Left cardiac atrium (tissue), 4 donors: Measurements from ENCODE around the gene MRTFA. TPM values are rescaled to one million over a fixed set of nuclear protein-coding genes. Genes with fewer than 3 reads are reported as not detected.
"Not testable (repeated sequence)": the region's sequence is repeated elsewhere in the genome, so short reads cannot be mapped to it uniquely, and the experiment has no call there.

ENCODE experiments used
- ATAC-seq, 2 donors: fragments of 200-7000 bp; cut with Tn5 transposase; one replicate each; pipeline ENCODE4 v1.9.1; 2020; ENCODE audit warnings: mild to moderate bottlenecking in 2 of 2, moderate library complexity in 2 of 2
- DNase-seq: peaks from one replicate; pipeline ENCODE4 v3.0.0-alpha.2; 2020
- intact Hi-C, 2 donors: fragments of 100-400 bp; cut with DNase I; formaldehyde crosslinking; loops; one replicate each; pipeline versions ENCODE4 v1.14.1 to v1.15.1; 2022 to 2023
- long read RNA-seq: library from polyadenylated mRNA; unstranded; transcript quantifications from one replicate; pipeline ENCODE4 v2.0.0, GENCODE V29; 2021
- total RNA-seq, 2 donors: library from RNA; stranded (reverse); fragmentation: NEBNext Ultra II Directional; extraction: Animal tissue kit (Norgen Biotek cat#: 25700); gene quantifications; one replicate each; pipeline ENCODE4 v1.2.1, GENCODE V29; 2021
- donor health status: DM: no; HTN: yes; CAD: no.
- donor health status: DM: no; HTN: yes; CAD: no; lungs with severe emphysema.
- donor health status: DM: yes; HTN: yes; CAD: no.
- donor health status: Dilated cardiomyopathy.

The MRTFA gene
- total RNA-seq = 10 to 100 TPM; 28.8 to 34.3 TPM
- long read RNA-seq, partial matches to known transcripts = 5 of 8 reads
- long read RNA-seq, other reads (novel, unspliced or antisense) = 2 of 8 reads

- ATAC-seq (peak; percentile 97 to 98), DNase-seq (peak; percentile 100)
- intact Hi-C loops = no loop called here
Observed at GRCh38 chr22:40636380-40637182, at the start of gene MRTFA. Gene MRTFA, minus strand, starts transcription at chr22:40636719.

GRCh38 chr22:40685406-40685805, 48.9 kb upstream of the MRTFA start:
- no peak for DNase-seq
- ATAC-seq = no peak
- intact Hi-C loops = no loop called here

GRCh38 chr22:40684728-40685127, 48.2 kb upstream of the MRTFA start:
- ATAC-seq (no peak), DNase-seq (no peak)
- intact Hi-C loops = loop anchor here in 1 of 2 donors (5.0 kb wide), 1 partner anchor 73 kb away; no protein-coding TSS in a partner anchor

- DNase-seq = no peak
- intact Hi-C loops = loop anchor here in 1 of 2 donors (5.0 kb wide), 1 partner anchor 76 kb away; no protein-coding TSS in a partner anchor
- no peak for ATAC-seq
Observed at GRCh38 chr22:40681451-40681850, 44.9 kb upstream of the MRTFA start.

- no peak for ATAC-seq
- intact Hi-C loops = loop anchor here in 1 of 2 donors (5.0 kb wide), 1 partner anchor 76 kb away; no protein-coding TSS in a partner anchor
- DNase-seq = no peak
Observed at GRCh38 chr22:40680819-40681183, 44.3 kb upstream of the MRTFA start.

- ATAC-seq (no peak), DNase-seq (no peak)
- intact Hi-C loops = loop anchor here in 1 of 2 donors (5.0 kb wide), 1 partner anchor 77 kb away; no protein-coding TSS in a partner anchor
Observed at GRCh38 chr22:40679964-40680818, 43.7 kb upstream of the MRTFA start.

- DNase-seq = no peak
- intact Hi-C loops = no loop called here
- peak; percentile 10 to 14 for ATAC-seq
Observed at GRCh38 chr22:40679249-40679963, 42.9 kb upstream of the MRTFA start, which contains the start of gene MCHR1. Gene MCHR1, plus strand, starts transcription at chr22:40679484. Its CDS starts 169 bp downstream, at chr22:40679653.

- ATAC-seq = no peak
- DNase-seq = no peak
- intact Hi-C loops = no loop called here
Observed at GRCh38 chr22:40678493-40679248, 42.2 kb upstream of the MRTFA start.

GRCh38 chr22:40676644-40677043, 40.1 kb upstream of the MRTFA start:
- DNase-seq = no peak
- no peak for ATAC-seq
- intact Hi-C loops = no loop called here

- intact Hi-C loops, ATAC-seq, DNase-seq: not testable (repeated sequence)
Observed at GRCh38 chr22:40676166-40676565, 39.6 kb upstream of the MRTFA start.

- DNase-seq (no peak), ATAC-seq (no peak)
- intact Hi-C loops = no loop called here
Observed at GRCh38 chr22:40674274-40674673, 37.8 kb upstream of the MRTFA start.

GRCh38 chr22:40673017-40673416, 36.5 kb upstream of the MRTFA start:
- ATAC-seq (no peak), DNase-seq (no peak)
- intact Hi-C loops = no loop called here

GRCh38 chr22:40671796-40672360, 35.4 kb upstream of the MRTFA start:
- ATAC-seq (no peak), DNase-seq (no peak)
- intact Hi-C loops = no loop called here

GRCh38 chr22:40671369-40671768, 34.9 kb upstream of the MRTFA start:
- ATAC-seq (no peak), DNase-seq (no peak)
- intact Hi-C loops = no loop called here

- ATAC-seq (no peak), DNase-seq (no peak)
- intact Hi-C loops = no loop called here
Observed at GRCh38 chr22:40670058-40670457, 33.5 kb upstream of the MRTFA start.

GRCh38 chr22:40668611-40669411, 32.3 kb upstream of the MRTFA start:
- ATAC-seq (peak in 1 of 2 donors; percentile 27), DNase-seq (no peak)
- intact Hi-C loops = no loop called here

- ATAC-seq (peak; percentile 74 to 79), DNase-seq (peak; percentile 69)
- intact Hi-C loops = no loop called here
Observed at GRCh38 chr22:40666151-40666848, 29.8 kb upstream of the MRTFA start.
